Stimulated activated CD8-positive, alpha-beta memory T cell treated with anti-CD3 and anti-CD28 coated beads, Interleukin-2, amount 100 ng/mL, for 1 hour (primary cell): Measurements from ENCODE around the gene AHI1.
"Not testable (repeated sequence)": the region's sequence is repeated elsewhere in the genome, so short reads cannot be mapped to it uniquely, and the experiment has no call there.

Experiments
- DNase-seq, 2 donors: peaks; one replicate each; pipeline ENCODE4 v3.0.0-alpha.2; 2020; ENCODE audit warnings: low read depth in 2 of 2

Gene AHI1

GRCh38 chr6:135395136-135395535 is 102.4 kb downstream of the AHI1 start:
- no peak for DNase-seq

GRCh38 chr6:135393289-135393688 is 104.3 kb downstream of the AHI1 start:
- DNase-seq: no peak

- no peak for DNase-seq
Observed at GRCh38 chr6:135390458-135390857, 107.1 kb downstream of the AHI1 start.

- DNase-seq: no peak
Observed at GRCh38 chr6:135385299-135385698, 112.2 kb downstream of the AHI1 start.

- no peak for DNase-seq
Observed at GRCh38 chr6:135383766-135384165, 113.8 kb downstream of the AHI1 start.

- no peak for DNase-seq
Observed at GRCh38 chr6:135383301-135383700, 114.2 kb downstream of the AHI1 start.

GRCh38 chr6:135382182-135382628 is 115.3 kb downstream of the AHI1 start:
- no peak for DNase-seq

- DNase-seq: no peak
Observed at GRCh38 chr6:135380793-135381192, 116.7 kb downstream of the AHI1 start.

- DNase-seq: no peak
Observed at GRCh38 chr6:135379647-135380046, 117.9 kb downstream of the AHI1 start.

- DNase-seq: no peak
Observed at GRCh38 chr6:135372758-135373157, 124.8 kb downstream of the AHI1 start.

GRCh38 chr6:135363622-135364021 is 133.9 kb downstream of the AHI1 start:
- DNase-seq: not testable (repeated sequence)

- no peak for DNase-seq
Observed at GRCh38 chr6:135362124-135362523, 135.4 kb downstream of the AHI1 start.

GRCh38 chr6:135360222-135360621 is 137.3 kb downstream of the AHI1 start:
- DNase-seq: no peak

GRCh38 chr6:135358985-135359384 is 138.6 kb downstream of the AHI1 start:
- no peak for DNase-seq

GRCh38 chr6:135358251-135358821 is 139.2 kb downstream of the AHI1 start:
- DNase-seq: no peak

GRCh38 chr6:135354407-135354806 is 143.1 kb downstream of the AHI1 start:
- DNase-seq: no peak

GRCh38 chr6:135353113-135353512 is 144.4 kb downstream of the AHI1 start:
- no peak for DNase-seq

- no peak for DNase-seq
Observed at GRCh38 chr6:135351635-135352034, 145.9 kb downstream of the AHI1 start.

- no peak for DNase-seq
Observed at GRCh38 chr6:135347887-135348286, 149.7 kb downstream of the AHI1 start.

- no peak for DNase-seq
Observed at GRCh38 chr6:135346747-135347146, 150.8 kb downstream of the AHI1 start.

GRCh38 chr6:135344526-135344925 is 153.0 kb downstream of the AHI1 start:
- no peak for DNase-seq

- DNase-seq: not testable (repeated sequence)
Observed at GRCh38 chr6:135339920-135340319, 157.6 kb downstream of the AHI1 start.

GRCh38 chr6:135334169-135334568 is 163.4 kb downstream of the AHI1 start:
- no peak for DNase-seq

- DNase-seq: no peak
Observed at GRCh38 chr6:135331002-135331401, 166.5 kb downstream of the AHI1 start.
